GM12878 (cell line): ENCODE results near the gene CAPN1. TPM values are rescaled to one million over a fixed set of nuclear protein-coding genes. Genes with fewer than 3 reads are reported as not detected.
A peak's percentile ranks its signal among the peaks of the same experiment; 100 is the strongest.

ENCODE experiments used
- CEBPB ChIP-seq, 2 experiments: fragments of 150-350 bp in 1 of 2; IDR thresholded peaks; 2 replicates each; pipeline ENCODE4 v1.6.1; 2012 to 2014; ENCODE audit warnings: low read depth in 2 of 2, low read length in 2 of 2, borderline replicate concordance in 1 of 2, inconsistent platforms in 1 of 2
- DPF2 ChIP-seq: fragments of 450-650 bp; IDR thresholded peaks from 2 replicates; pipeline ENCODE4 v1.6.1; 2017; ENCODE audit warnings: mild to moderate bottlenecking
- EP300 ChIP-seq, 2 experiments: fragments of 150-350 bp in 1 of 2; IDR thresholded peaks; 2 replicates each; pipeline ENCODE4 v1.6.1; 2011 to 2012; ENCODE audit warnings: low read depth in 2 of 2, low read length in 2 of 2, borderline replicate concordance in 1 of 2, improper control_type of control experiment in 1 of 2, inconsistent platforms in 1 of 2; ENCODE audit not compliant: control insufficient read depth in 1 of 2
- IRF5 ChIP-seq: fragments of 450-650 bp; IDR thresholded peaks from 2 replicates; pipeline ENCODE4 v1.6.1; 2017; ENCODE audit warnings: borderline replicate concordance
- JUNB ChIP-seq: IDR thresholded peaks from 2 replicates; pipeline ENCODE4 v1.6.1; 2016; ENCODE audit warnings: antibody characterized with exemption, mild to moderate bottlenecking
- KAT2A ChIP-seq: conservative IDR thresholded peaks from 2 replicates; pipeline ENCODE4 v1.6.1; 2011; ENCODE audit warnings: low read depth, low read length; ENCODE audit not compliant: control insufficient read depth
- MXI1 ChIP-seq: fragments of 150-350 bp; IDR thresholded peaks from 2 replicates; pipeline ENCODE4 v1.6.1; 2011; ENCODE audit warnings: low read depth, mild to moderate bottlenecking, inconsistent platforms, low read length, improper control_type of control experiment
- NFYA ChIP-seq: IDR thresholded peaks from 2 replicates; pipeline ENCODE4 v1.6.1; 2011; ENCODE audit warnings: low read depth, mild to moderate bottlenecking, low read length, improper control_type of control experiment, borderline replicate concordance
- NR2C1 ChIP-seq: fragments of 450-650 bp; IDR thresholded peaks from 2 replicates; pipeline ENCODE4 v1.6.1; 2017; ENCODE audit warnings: antibody characterized with exemption, mild to moderate bottlenecking, moderate library complexity
- PKNOX1 ChIP-seq: fragments of 450-650 bp; IDR thresholded peaks from 2 replicates; pipeline ENCODE4 v1.6.1; 2016; ENCODE audit warnings: mild to moderate bottlenecking
- RBBP5 ChIP-seq: fragments of 200-600 bp; sonication (generic); conservative IDR thresholded peaks from 2 replicates; pipeline ENCODE4 v1.6.1; 2016
- RCOR1 ChIP-seq: conservative IDR thresholded peaks from 2 replicates; pipeline ENCODE4 v1.6.1; 2012; ENCODE audit warnings: low read depth, low read length, improper control_type of control experiment
- RUNX3 ChIP-seq: IDR thresholded peaks from 2 replicates; pipeline ENCODE4 v1.6.1; 2012; ENCODE audit warnings: low read length, inconsistent platforms
- SMC3 ChIP-seq: IDR thresholded peaks from 2 replicates; pipeline ENCODE4 v1.6.1; 2011; ENCODE audit warnings: low read length, improper control_type of control experiment, borderline replicate concordance
- STAT3 ChIP-seq: IDR thresholded peaks from 2 replicates; pipeline ENCODE4 v1.6.1; 2011; ENCODE audit warnings: low read depth, low read length, improper control_type of control experiment
- SUZ12 ChIP-seq: fragments of 200-600 bp; sonication (generic); IDR thresholded peaks from one replicate; pipeline ENCODE4 v1.6.1; 2018; ENCODE audit warnings: antibody characterized with exemption, mild to moderate bottlenecking; ENCODE audit not compliant: unreplicated experiment
- TARDBP ChIP-seq: IDR thresholded peaks from 2 replicates; pipeline ENCODE4 v1.6.1; 2016; ENCODE audit warnings: borderline replicate concordance
- YBX1 ChIP-seq: fragments of 450-650 bp; IDR thresholded peaks from 2 replicates; pipeline ENCODE4 v1.6.1; 2016; ENCODE audit warnings: antibody characterized with exemption
- polyA plus RNA-seq, 11 experiments: library from polyadenylated mRNA; depleted of rRNA in 4 of 11; unstranded in 6 of 11; stranded (reverse) in 5 of 11; fragments of >200 nt; fragmentation: Nextera tagmentation in 4 of 11; fragmentation: Illumina TruSeq in 1 of 11; extraction: Ambion mirVana in 4 of 11; extraction: Trizol in 1 of 11; gene quantifications; 1 replicate in 1 of 11; 2 replicates in 10 of 11; pipeline versions ENCODE4 v1.2.1 to v1.2.3, GENCODE V29; 2011 to 2016; ENCODE audit warnings: inconsistent platforms in 2 of 11, missing spikeins in 2 of 11, low read depth in 1 of 11
- total RNA-seq, 4 experiments: library from RNA; depleted of rRNA in 3 of 4; stranded (reverse); fragments of >200 nt in 3 of 4; fragmentation: Illumina TruSeq in 1 of 4; extraction: Trizol in 1 of 4; gene quantifications; 2 replicates each; pipeline versions ENCODE4 v1.2.1 to v1.2.3, GENCODE V29; 2013 to 2021
- TF ChIP-seq, protein P1 (sequence below): fragments of 450-650 bp; IDR thresholded peaks from 2 replicates; pipeline ENCODE4 v1.6.1; 2018; ENCODE audit warnings: mild to moderate bottlenecking, low read depth, moderate library complexity; ENCODE audit not compliant: partially characterized antibody
- TF ChIP-seq, protein P2 (sequence below): fragments of 450-650 bp; formaldehyde crosslinking; IDR thresholded peaks from 2 replicates; pipeline ENCODE4 v1.4.0; 2020; ENCODE audit warnings: mild to moderate bottlenecking, moderate library complexity

Gene CAPN1
- total and polyA plus RNA-seq, 10 of the 15 experiments (the other 5 are each of a cell fraction or from before 2014, with no cell fraction given) = 2.2 to 167 (median 77.3) TPM

GRCh38 chr11:65225279-65226102, 43.8 kb downstream of the CAPN1 start (continued):
- no peak for TF ChIP-seq EP300 (IDR thresholded peaks at IDR 0.05; ENCODE audit: borderline replicate concordance in 1 of 2, control insufficient read depth in 1 of 2, low read depth in 2 of 2, low read length in 2 of 2)
- no peak for TF ChIP-seq DPF2
- TF ChIP-seq, protein P1, sequence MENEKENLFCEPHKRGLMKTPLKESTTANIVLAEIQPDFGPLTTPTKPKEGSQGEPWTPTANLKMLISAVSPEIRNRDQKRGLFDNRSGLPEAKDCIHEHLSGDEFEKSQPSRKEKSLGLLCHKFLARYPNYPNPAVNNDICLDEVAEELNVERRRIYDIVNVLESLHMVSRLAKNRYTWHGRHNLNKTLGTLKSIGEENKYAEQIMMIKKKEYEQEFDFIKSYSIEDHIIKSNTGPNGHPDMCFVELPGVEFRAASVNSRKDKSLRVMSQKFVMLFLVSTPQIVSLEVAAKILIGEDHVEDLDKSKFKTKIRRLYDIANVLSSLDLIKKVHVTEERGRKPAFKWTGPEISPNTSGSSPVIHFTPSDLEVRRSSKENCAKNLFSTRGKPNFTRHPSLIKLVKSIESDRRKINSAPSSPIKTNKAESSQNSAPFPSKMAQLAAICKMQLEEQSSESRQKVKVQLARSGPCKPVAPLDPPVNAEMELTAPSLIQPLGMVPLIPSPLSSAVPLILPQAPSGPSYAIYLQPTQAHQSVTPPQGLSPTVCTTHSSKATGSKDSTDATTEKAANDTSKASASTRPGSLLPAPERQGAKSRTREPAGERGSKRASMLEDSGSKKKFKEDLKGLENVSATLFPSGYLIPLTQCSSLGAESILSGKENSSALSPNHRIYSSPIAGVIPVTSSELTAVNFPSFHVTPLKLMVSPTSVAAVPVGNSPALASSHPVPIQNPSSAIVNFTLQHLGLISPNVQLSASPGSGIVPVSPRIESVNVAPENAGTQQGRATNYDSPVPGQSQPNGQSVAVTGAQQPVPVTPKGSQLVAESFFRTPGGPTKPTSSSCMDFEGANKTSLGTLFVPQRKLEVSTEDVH = no peak
- no peak for TF ChIP-seq STAT3
- no peak for TF ChIP-seq NR2C1
- TF ChIP-seq JUNB = no peak
- TF ChIP-seq SUZ12 = no peak
- TF ChIP-seq CEBPB (IDR thresholded peaks at IDR 0.05; ENCODE audit: borderline replicate concordance in 1 of 2, low read depth in 2 of 2, low read length in 2 of 2) = no peak
- no peak for TF ChIP-seq MXI1
- no peak for TF ChIP-seq NFYA
- no peak for TF ChIP-seq RCOR1
- TF ChIP-seq SMC3 = peak; percentile 44
- TF ChIP-seq KAT2A = no peak
- TF ChIP-seq TARDBP = no peak
- no peak for TF ChIP-seq PKNOX1
- no peak for TF ChIP-seq RBBP5
- TF ChIP-seq IRF5 = no peak
- TF ChIP-seq RUNX3 = peak; percentile 67
- no peak for TF ChIP-seq YBX1
- TF ChIP-seq, protein P2, sequence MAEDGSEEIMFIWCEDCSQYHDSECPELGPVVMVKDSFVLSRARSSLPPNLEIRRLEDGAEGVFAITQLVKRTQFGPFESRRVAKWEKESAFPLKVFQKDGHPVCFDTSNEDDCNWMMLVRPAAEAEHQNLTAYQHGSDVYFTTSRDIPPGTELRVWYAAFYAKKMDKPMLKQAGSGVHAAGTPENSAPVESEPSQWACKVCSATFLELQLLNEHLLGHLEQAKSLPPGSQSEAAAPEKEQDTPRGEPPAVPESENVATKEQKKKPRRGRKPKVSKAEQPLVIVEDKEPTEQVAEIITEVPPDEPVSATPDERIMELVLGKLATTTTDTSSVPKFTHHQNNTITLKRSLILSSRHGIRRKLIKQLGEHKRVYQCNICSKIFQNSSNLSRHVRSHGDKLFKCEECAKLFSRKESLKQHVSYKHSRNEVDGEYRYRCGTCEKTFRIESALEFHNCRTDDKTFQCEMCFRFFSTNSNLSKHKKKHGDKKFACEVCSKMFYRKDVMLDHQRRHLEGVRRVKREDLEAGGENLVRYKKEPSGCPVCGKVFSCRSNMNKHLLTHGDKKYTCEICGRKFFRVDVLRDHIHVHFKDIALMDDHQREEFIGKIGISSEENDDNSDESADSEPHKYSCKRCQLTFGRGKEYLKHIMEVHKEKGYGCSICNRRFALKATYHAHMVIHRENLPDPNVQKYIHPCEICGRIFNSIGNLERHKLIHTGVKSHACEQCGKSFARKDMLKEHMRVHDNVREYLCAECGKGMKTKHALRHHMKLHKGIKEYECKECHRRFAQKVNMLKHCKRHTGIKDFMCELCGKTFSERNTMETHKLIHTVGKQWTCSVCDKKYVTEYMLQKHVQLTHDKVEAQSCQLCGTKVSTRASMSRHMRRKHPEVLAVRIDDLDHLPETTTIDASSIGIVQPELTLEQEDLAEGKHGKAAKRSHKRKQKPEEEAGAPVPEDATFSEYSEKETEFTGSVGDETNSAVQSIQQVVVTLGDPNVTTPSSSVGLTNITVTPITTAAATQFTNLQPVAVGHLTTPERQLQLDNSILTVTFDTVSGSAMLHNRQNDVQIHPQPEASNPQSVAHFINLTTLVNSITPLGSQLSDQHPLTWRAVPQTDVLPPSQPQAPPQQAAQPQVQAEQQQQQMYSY (CRISPR knock-in tag) = no peak
